ENCODE measurements around the gene UBE2V1.

GRCh38 chr20:50067018-50067417, 45.9 kb downstream of the UBE2V1 start:
- no peak for TF ChIP-seq CTCF (IDR thresholded peaks at IDR 0.05)
- no peak for TF ChIP-seq POLR2A (IDR thresholded peaks at IDR 0.05)

All from adrenal gland (tissue), 5 donors.